GM19351 (cell line): ENCODE data around the gene IMMP2L.
"Not testable (repeated sequence)": the region's sequence is repeated elsewhere in the genome, so short reads cannot be mapped to it uniquely, and the experiment has no call there.

Experiments
- ATAC-seq: cut with Tn5 transposase; IDR thresholded peaks from one replicate; pipeline ENCODE4 v1.9.1; 2021; ENCODE audit warnings: mild to moderate bottlenecking, moderate library complexity; ENCODE audit not compliant: unreplicated experiment

IMMP2L gene

DNA sequence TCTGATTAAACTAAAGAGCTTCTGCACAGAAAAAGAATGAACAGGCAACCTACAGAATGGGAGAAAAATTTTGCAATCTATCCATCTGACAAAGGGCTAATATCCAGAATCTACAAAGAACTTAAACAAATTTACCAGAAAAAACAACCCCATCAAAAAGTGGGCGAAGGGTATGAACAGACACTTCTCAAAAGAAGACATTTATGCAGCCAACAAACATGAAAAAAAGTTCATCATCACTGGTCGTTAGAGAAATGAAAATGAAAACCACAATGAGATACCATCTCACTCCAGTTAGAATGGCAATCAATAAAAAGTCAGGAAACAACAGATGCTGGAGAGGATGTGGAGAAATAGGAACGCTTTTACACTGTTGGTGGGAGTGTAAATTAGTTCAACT, 273.9 kb downstream of the IMMP2L start:
- ATAC-seq, result not testable (repeated sequence)

GRCh38 chr7:111282626-111283025, 279.7 kb downstream of the IMMP2L start:
- ATAC-seq, result no peak

GRCh38 chr7:111274857-111275256, 287.4 kb downstream of the IMMP2L start:
- ATAC-seq, result no peak

- no peak for ATAC-seq
Measured at GRCh38 chr7:111272092-111272491, 290.2 kb downstream of the IMMP2L start.

DNA sequence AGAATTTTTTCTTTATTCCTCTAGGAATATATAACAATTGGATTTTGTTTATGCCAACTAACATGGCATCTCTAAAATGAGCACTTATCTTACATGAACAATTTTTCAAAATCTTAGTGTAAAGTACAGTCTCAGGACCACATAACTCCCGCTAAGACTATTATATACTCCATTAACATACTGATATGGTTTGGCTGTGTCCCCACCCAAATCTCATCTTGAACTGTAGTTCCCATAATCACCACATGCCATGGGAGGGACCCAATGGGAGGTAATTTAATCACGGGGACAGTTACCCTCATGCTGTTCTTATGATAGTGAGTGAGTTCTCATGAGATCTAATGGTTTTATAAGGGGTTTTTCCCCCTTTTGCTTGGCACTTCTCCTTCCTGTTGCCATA, 291.5 kb downstream of the IMMP2L start:
- ATAC-seq, result not testable (repeated sequence)

- no peak for ATAC-seq
Measured at GRCh38 chr7:111268941-111269340, 293.4 kb downstream of the IMMP2L start.

DNA sequence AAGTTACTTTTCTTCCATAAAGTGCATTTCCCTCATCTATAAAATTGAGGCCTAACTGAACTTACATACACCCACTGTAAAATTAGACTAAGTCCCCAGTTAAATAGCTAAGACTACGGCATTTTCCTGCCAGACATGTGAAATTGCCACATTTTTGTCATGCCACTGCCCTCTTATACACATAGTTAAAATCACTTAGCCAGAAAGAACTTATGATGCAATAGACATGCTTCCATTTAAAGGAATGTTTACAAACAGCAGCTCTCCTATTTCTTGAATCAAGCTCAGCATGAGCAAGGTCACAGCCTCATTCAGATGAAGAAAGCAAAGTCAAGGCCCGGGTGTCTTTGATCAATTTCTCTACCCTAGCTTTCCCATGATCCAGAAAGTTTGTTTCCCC, 295.7 kb downstream of the IMMP2L start:
- no peak for ATAC-seq

DNA sequence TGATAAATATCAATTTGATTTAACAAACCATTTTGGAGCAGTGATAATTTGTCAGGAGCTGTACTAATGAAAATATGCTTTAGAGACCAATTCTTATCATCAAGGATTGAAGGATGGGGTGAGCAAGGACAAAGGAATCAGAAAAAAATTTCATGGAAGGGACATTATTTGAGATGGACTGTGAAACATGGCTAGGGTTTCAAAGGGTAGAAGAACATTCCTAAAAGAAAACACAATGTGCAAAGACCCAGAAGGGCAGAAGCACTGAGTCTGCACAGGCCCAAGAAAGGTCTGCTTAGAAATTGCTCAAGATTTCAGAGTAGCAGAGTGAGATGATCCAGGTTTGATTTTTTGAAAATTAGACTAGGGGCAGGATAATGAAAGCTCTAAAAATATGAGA, 296.9 kb downstream of the IMMP2L start:
- ATAC-seq, result no peak

GRCh38 chr7:111264981-111265380, 297.3 kb downstream of the IMMP2L start:
- no peak for ATAC-seq

- no peak for ATAC-seq
Measured at GRCh38 chr7:111264111-111264868, 298.0 kb downstream of the IMMP2L start.

DNA sequence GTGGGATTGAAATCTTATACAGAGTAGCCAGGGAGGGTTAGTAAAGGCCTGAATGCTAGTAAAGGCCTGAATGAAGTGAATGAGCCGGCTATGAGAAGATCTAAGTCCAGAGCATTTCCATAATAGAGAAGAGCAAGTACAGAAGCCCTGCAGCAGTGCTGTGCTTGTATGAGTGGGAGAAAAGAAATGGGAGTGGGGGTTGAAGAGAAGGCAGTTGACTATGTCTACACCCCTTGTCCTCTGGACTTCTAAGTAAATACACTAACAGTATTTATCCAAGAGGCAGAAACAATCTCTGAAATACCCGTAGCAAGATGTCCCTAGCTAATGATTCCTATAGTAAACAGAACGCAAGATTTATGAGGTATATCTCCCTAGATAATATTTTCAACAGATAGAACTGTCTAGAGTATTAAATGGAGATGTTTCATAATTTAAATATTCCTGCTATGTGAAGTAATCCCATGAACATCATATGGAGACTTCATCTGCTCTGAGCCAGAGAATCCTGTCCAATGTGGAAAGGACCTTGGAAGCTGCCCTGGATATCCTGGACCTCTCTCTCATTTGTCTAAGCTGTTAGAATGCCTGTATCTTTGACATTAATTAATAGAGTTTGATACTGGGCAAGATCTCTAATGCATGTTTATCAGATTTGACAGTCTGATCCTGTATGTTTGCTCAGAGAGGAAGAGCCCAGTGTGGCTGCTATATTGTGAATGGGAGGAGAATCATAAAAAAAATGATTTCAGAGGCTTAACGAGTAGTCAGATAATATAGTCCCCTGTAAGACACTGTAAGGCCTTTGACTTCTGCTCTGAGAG, 299.8 kb downstream of the IMMP2L start:
- no peak for ATAC-seq

DNA sequence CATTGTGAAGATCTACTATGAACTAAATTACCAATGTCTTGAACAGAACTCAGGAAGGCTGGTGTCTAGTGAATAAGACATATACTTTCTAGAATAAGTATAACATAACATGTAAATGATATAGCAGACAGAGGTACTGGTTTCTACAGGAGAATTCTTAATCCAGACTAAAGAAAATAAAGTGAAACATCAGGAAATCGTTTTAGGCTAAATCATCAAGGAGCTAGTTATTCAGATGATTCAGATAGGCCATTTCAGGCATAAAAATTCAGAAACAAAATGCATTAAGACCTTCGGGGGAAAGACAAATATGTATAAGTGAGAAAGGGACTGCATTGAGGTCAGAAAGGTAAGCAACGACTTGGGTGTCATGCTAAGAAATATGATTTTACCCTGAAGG, 300.8 kb downstream of the IMMP2L start:
- no peak for ATAC-seq

- no peak for ATAC-seq
Measured at GRCh38 chr7:111259991-111260390, 302.3 kb downstream of the IMMP2L start.

- no peak for ATAC-seq
Measured at GRCh38 chr7:111256391-111256790, 305.9 kb downstream of the IMMP2L start.

DNA sequence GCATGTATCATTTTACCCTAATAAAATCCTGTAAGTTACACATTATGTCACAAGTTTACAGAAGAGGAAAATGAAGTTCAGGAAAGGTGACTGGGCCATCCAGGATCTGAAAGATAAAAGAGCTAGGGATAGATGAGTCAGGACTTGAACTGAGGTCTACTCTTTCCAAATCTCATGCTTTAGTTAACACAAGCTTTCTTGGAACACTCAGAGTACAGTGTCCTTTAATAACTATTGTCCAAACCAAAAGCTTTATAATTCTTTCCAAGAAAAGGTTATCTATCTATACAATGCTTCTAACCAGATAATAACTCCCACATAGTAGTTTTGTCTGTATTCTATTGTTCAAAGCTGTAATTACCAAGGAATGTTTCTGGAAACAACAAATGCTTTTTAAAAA, 306.7 kb downstream of the IMMP2L start:
- ATAC-seq, result no peak

GRCh38 chr7:111251365-111251764, 310.9 kb downstream of the IMMP2L start:
- ATAC-seq, result not testable (repeated sequence)

GRCh38 chr7:111249807-111250206, 312.5 kb downstream of the IMMP2L start:
- not testable (repeated sequence) for ATAC-seq

- no peak for ATAC-seq
Measured at GRCh38 chr7:111242141-111242755, 320.0 kb downstream of the IMMP2L start.

- ATAC-seq, result peak; percentile 64
Measured at GRCh38 chr7:111240371-111240770, 321.9 kb downstream of the IMMP2L start.

- no peak for ATAC-seq
Measured at GRCh38 chr7:111239437-111239836, 322.9 kb downstream of the IMMP2L start.

GRCh38 chr7:111238886-111239285, 323.4 kb downstream of the IMMP2L start:
- ATAC-seq, result no peak

GRCh38 chr7:111235709-111236108, 326.6 kb downstream of the IMMP2L start:
- no peak for ATAC-seq
